Glutamatergic neuron (in vitro differentiated cells): ENCODE measurements around the gene TOP3A. TPM values are rescaled to one million over a fixed set of nuclear protein-coding genes. Genes with fewer than 3 reads are reported as not detected.

ENCODE experiments used
- DNase-seq: peaks from one replicate; pipeline ENCODE4 v3.0.0; 2022
- H3K27ac Mint-ChIP-seq: one replicate; pipeline ENCODE4 v1.8.0; 2020; ENCODE audit warnings: mild to moderate bottlenecking, mixed read lengths, inconsistent platforms; ENCODE audit not compliant: unreplicated experiment
- H3K27me3 Mint-ChIP-seq: one replicate; pipeline ENCODE4 v1.8.0; 2020; ENCODE audit warnings: mild to moderate bottlenecking, moderate library complexity, mixed read lengths, inconsistent platforms; ENCODE audit not compliant: unreplicated experiment
- H3K36me3 Mint-ChIP-seq: one replicate; pipeline ENCODE4 v1.8.0; 2020; ENCODE audit warnings: mild to moderate bottlenecking, mixed read lengths, inconsistent platforms; ENCODE audit not compliant: unreplicated experiment
- H3K4me1 Mint-ChIP-seq: one replicate; pipeline ENCODE4 v1.8.0; 2020; ENCODE audit warnings: mild to moderate bottlenecking, low read depth, mixed read lengths, inconsistent platforms; ENCODE audit not compliant: unreplicated experiment
- H3K4me3 Mint-ChIP-seq: one replicate; pipeline ENCODE4 v1.8.0; 2020; ENCODE audit warnings: mild to moderate bottlenecking, mixed read lengths, inconsistent platforms; ENCODE audit not compliant: unreplicated experiment
- H3K9me3 Mint-ChIP-seq: one replicate; pipeline ENCODE4 v1.8.0; 2020; ENCODE audit warnings: mild to moderate bottlenecking, moderate library complexity, mixed read lengths, inconsistent platforms; ENCODE audit not compliant: unreplicated experiment
- total RNA-seq: library from RNA; stranded (reverse); fragmentation: NEBNext Ultra II Directional; extraction: Animal tissue kit (Norgen Biotek cat#: 25700); gene quantifications from one replicate; pipeline ENCODE4 v1.2.1, GENCODE V29; 2021; ENCODE audit not compliant: unreplicated experiment
- TF ChIP-seq, protein P1 (sequence below): fragments of 200-600 bp; sonication (generic); IDR thresholded peaks from one replicate; pipeline ENCODE4 v1.5.0; 2021; ENCODE audit not compliant: partially characterized antibody, unreplicated experiment

The TOP3A gene
- total RNA-seq, 1 donor from 2014 or later = 58.6 TPM

DNA sequence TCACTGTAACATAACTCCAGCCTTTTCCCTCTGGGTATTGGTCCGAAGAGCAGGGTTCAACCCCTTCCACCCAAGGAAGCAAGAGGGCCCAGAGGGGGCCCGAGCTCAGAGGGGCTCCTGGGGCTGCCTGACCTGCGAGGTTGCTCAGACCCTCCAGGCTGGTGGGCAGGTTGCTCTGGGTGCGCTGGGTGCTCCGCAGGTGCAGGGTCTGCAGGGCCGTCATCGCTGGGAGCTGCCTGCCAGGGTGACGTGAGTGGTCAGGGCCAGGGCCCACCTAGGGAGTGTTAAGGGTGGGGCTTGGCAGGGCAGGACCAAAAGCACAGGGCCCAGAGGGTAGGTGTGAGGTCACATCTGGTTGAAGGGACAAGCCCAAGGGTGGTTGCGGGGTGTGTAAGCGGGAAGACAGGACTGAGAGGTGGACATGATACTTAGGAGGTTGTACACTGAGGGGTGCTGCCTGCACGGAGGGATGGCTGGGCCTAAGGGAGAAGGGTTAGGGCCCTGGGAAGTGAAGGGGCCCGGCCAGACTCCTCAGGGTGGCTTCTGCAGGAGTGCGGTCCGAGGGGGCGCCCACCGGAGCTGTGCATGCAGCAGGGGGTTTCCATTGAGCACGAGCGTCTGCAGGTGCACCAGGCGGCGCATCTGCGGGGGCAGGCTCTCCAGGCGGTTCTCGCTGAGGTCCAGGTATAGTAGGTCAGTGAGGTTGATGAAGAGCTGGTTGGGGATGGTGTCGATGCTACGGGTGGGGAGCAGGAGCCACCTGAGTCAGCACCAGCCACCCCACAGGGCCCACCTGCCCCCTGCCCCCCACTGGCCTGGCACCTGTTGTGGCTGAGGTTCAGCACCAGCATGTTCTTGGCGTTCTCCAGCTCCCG lies 60.6 kb downstream of the TOP3A start:
- no peak overlapping the region for H3K27ac Mint-ChIP-seq
- H3K36me3 Mint-ChIP-seq = no peaks in the 10 kb centered on the region
- no peak overlapping the region for H3K4me3 Mint-ChIP-seq
- TF ChIP-seq, protein P1, sequence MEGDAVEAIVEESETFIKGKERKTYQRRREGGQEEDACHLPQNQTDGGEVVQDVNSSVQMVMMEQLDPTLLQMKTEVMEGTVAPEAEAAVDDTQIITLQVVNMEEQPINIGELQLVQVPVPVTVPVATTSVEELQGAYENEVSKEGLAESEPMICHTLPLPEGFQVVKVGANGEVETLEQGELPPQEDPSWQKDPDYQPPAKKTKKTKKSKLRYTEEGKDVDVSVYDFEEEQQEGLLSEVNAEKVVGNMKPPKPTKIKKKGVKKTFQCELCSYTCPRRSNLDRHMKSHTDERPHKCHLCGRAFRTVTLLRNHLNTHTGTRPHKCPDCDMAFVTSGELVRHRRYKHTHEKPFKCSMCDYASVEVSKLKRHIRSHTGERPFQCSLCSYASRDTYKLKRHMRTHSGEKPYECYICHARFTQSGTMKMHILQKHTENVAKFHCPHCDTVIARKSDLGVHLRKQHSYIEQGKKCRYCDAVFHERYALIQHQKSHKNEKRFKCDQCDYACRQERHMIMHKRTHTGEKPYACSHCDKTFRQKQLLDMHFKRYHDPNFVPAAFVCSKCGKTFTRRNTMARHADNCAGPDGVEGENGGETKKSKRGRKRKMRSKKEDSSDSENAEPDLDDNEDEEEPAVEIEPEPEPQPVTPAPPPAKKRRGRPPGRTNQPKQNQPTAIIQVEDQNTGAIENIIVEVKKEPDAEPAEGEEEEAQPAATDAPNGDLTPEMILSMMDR = no peak
- H3K4me1 Mint-ChIP-seq = peaks cover 3% of the 10 kb centered on the region
- peaks cover 6% of the 10 kb centered on the region for H3K27me3 Mint-ChIP-seq
- no peak for DNase-seq
- peaks cover 2% of the 10 kb centered on the region for H3K9me3 Mint-ChIP-seq

DNA sequence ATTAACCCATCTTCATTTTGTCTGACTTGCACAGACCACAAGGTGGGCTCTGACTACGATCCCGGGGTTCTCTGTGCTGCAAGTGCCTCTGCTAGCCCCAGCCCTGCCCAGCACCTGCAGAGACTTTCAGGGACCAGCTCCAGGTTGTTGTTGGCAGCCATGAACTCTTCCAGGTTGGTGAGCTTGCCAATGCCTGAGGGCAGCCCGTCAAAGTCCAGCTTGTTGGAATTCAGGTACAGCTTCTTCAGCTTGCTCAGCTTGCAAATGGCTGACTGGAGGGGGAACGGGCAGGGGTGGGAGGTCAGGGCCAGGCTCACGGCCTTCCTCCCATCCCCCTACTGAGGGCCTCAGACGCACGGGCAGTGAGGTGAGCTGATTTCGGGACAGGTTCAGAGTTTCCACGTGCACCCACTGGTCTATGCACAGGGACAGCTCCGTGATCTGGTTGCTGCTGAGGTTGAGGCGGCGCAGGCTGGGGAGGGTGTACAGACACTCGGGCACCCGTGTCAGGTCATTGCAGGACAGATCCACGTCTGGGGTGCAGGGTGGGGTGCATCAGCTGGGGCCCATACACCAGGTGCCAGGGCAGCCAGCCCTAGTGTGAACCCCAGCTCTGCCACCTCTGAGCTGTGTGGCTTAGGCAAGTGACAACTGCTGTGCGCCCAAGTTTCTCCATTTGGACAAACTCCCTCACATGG lies 61.5 kb downstream of the TOP3A start:
- H3K27ac Mint-ChIP-seq = no peak overlapping the region
- H3K36me3 Mint-ChIP-seq = no peaks in the 10 kb centered on the region
- TF ChIP-seq, protein P1 = no peak
- H3K4me3 Mint-ChIP-seq = no peak overlapping the region
- peaks cover 6% of the 10 kb centered on the region for H3K27me3 Mint-ChIP-seq
- H3K4me1 Mint-ChIP-seq = peaks cover 3% of the 10 kb centered on the region
- DNase-seq = no peak
- H3K9me3 Mint-ChIP-seq = peaks cover 2% of the 10 kb centered on the region

DNA sequence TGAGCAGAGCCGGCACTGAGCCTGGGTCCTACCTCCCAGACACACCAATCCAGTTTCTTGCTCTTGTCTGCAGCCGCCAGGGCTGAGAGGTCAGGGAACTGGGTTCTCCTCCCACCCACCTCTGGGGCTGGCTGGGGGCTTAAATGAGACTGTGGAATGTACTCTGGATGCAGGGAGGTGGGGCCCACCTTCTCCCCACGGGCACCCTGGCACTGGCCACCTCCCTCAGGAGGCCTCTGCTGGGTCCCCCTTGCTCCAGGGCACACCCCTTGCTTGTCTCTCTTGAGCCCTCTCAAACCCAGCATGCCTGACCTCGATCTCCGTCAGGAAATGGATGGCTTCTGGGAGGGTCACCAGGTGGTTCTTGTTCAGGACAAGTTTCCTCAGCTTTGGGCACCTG lies 62.6 kb downstream of the TOP3A start:
- Mint-ChIP-seq H3K36me3 (no peaks in the 10 kb centered on the region), H3K27ac (no peak overlapping the region), H3K9me3 (peaks cover 5% of the 10 kb centered on the region), H3K27me3 (peaks cover 12% of the 10 kb centered on the region), H3K4me3 (no peak overlapping the region), H3K4me1 (peaks cover 6% of the 10 kb centered on the region)
- no peak for DNase-seq
- TF ChIP-seq, protein P1 = no peak

DNA sequence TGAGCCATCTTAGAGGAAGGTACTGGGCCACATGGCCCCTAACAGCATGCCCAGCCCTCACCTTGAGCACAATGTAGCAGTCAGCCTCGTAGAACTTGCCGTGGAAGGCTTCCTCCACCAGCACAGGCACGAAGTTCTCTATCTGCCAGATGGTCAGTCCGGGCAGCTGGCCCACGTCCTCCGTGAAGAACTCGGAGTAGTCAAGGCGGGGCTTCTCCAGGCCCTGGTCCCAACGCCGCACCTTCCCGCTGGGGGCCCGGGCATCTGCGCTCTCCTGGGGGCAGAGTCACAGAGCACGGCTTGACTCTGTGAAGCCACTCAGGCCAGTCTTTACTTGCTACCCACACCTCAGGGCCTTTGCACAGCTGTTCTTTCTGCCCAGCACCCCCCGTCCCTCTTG lies 63.6 kb downstream of the TOP3A start:
- Mint-ChIP-seq H3K4me3 (no peak overlapping the region), H3K36me3 (no peaks in the 10 kb centered on the region), H3K4me1 (peaks cover 7% of the 10 kb centered on the region), H3K27me3 (peaks cover 13% of the 10 kb centered on the region), H3K9me3 (peaks cover 8% of the 10 kb centered on the region), H3K27ac (no peak overlapping the region)
- TF ChIP-seq, protein P1 = no peak
- no peak for DNase-seq

DNA sequence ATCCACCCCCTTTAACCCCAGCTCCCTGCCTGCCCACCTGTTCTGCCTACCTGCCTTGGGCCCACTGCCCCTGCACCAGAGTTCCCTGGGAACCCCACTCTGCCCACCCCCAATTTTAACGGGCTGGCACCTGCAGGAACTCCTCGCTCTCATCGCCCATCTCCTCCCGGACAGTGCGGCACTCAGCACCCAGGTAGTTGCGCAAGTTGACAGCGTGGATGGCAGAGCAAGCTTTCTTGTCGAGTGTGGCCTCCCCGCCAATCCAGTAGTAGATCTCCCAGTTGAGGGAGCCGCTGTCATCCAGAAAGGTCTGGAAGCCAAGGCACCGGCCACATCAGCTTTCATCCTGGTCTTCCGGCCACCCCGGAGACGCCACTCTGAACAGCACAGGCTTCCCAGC lies 64.1 kb downstream of the TOP3A start:
- DNase-seq = no peak
- Mint-ChIP-seq H3K4me3 (no peak overlapping the region), H3K27ac (no peak overlapping the region), H3K9me3 (peaks cover 8% of the 10 kb centered on the region), H3K36me3 (no peaks in the 10 kb centered on the region), H3K4me1 (peaks cover 7% of the 10 kb centered on the region), H3K27me3 (peaks cover 13% of the 10 kb centered on the region)
- TF ChIP-seq, protein P1 = no peak
